Uterus (tissue), 2 donors: ENCODE measurements around the gene CMTM6.

Source experiments
- CTCF ChIP-seq, 4 experiments: fragments of 200-600 bp in 2 of 4; fragments of 450-650 bp in 2 of 4; sonication (generic) in 2 of 4; IDR thresholded peaks; one replicate each; pipeline ENCODE4 v1.5.1; 2016 to 2019; ENCODE audit warnings: antibody characterized with exemption in 4 of 4, mild to moderate bottlenecking in 2 of 4, moderate library complexity in 1 of 4
- POLR2A ChIP-seq, 2 donors: fragments of 450-650 bp; IDR thresholded peaks; one replicate each; pipeline ENCODE4 v1.6.1; 2016; ENCODE audit warnings: antibody characterized with exemption in 2 of 2, mild to moderate bottlenecking in 1 of 2, moderate library complexity in 1 of 2

DNA sequence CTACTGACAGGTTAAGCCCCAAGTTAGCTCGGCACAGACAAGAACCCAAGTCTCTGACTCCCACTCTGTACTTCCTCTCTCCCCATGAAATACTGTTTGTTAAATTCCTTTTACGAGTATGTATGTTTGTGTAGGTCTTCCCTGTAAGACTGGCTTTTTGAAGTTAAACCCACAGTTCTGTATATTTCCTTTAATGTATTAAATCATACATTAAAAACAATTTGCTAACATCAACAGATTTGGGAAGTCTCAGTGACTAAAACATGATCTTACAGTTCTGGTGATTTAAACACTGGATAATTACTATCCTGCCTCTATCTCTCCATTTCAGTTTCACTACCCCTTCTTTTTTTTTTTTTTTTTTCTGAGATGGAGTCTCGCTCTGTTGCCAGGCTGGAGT, 4.4 kb downstream of the CMTM6 start:
- TF ChIP-seq CTCF (IDR thresholded peaks at IDR 0.05), result no peak
- no peak for TF ChIP-seq POLR2A (IDR thresholded peaks at IDR 0.05)
